MCF 10A (cell line): ENCODE measurements around the gene KRTAP10-3. TPM values are rescaled to one million over a fixed set of nuclear protein-coding genes. Genes with fewer than 3 reads are reported as not detected.

Experiments
- BruUV-seq: library from RNA; stranded (reverse); fragments of 400-500 nt; replicated peaks from 2 replicates; lab custom pipeline; 2021; lab: Mats Ljungman, UMichigan
- CTCF ChIA-PET: fragments of 300-600 bp; sonication (Branson Sonifier 250); formaldehyde crosslinking; extraction: SDS; loops from one replicate; lab custom pipeline; 2021; ENCODE audit warnings: antibody characterized with exemption, inconsistent platforms; lab: Yijun Ruan, JAX
- POLR2A ChIA-PET: fragments of 300-600, 350-650 bp; sonication (Branson Sonifier 250); formaldehyde crosslinking; extraction: SDS; loops from one replicate; lab custom pipeline; 2020; ENCODE audit warnings: antibody characterized with exemption, inconsistent platforms; lab: Yijun Ruan, JAX
- DNase-seq: peaks from one replicate; pipeline ENCODE4 v3.0.0-alpha.2; 2018; ENCODE audit not compliant: unreplicated experiment
- H3K27ac Mint-ChIP-seq: one replicate; pipeline ENCODE4 v1.8.0; 2022; ENCODE audit warnings: mild to moderate bottlenecking, low read depth, mixed read lengths; ENCODE audit not compliant: unreplicated experiment
- H3K27me3 Mint-ChIP-seq: one replicate; pipeline ENCODE4 v1.8.0; 2022; ENCODE audit warnings: mixed read lengths; ENCODE audit not compliant: insufficient read depth, unreplicated experiment
- H3K36me3 Mint-ChIP-seq: one replicate; pipeline ENCODE4 v1.8.0; 2022; ENCODE audit warnings: mild to moderate bottlenecking, moderate library complexity, mixed read lengths; ENCODE audit not compliant: insufficient read depth, unreplicated experiment
- H3K4me1 Mint-ChIP-seq: one replicate; pipeline ENCODE4 v1.8.0; 2022; ENCODE audit warnings: mixed read lengths; ENCODE audit not compliant: insufficient read depth, unreplicated experiment
- H3K4me3 Mint-ChIP-seq: one replicate; pipeline ENCODE4 v1.8.0; 2022; ENCODE audit warnings: mild to moderate bottlenecking, moderate library complexity, mixed read lengths; ENCODE audit not compliant: unreplicated experiment
- H3K9me3 Mint-ChIP-seq: one replicate; pipeline ENCODE4 v1.8.0; 2022; ENCODE audit warnings: mixed read lengths; ENCODE audit not compliant: unreplicated experiment
- CTCF ChIP-seq: fragments of 200-600 bp; IDR thresholded peaks from one replicate; pipeline ENCODE4 v1.8.0; 2022; ENCODE audit warnings: antibody characterized with exemption, mild to moderate bottlenecking; ENCODE audit not compliant: unreplicated experiment
- intact Hi-C: fragments of 100-400 bp; cut with micrococcal nuclease; formaldehyde crosslinking; loops from 2 replicates; pipeline ENCODE4 v1.14.1; 2022
- total RNA-seq: library from RNA; stranded (reverse); gene quantifications from 2 replicates; pipeline ENCODE4 v1.2.3, GENCODE V29; 2022

The KRTAP10-3 gene
- total RNA-seq, 1 experiment from 2014 or later: not detected

GRCh38 chr21:44525391-44526095 is 33.1 kb downstream of the KRTAP10-3 start:
- ChIA-PET CTCF (no interaction called here), POLR2A (no interaction called here)
- intact Hi-C loops: no loop called here

DNA sequence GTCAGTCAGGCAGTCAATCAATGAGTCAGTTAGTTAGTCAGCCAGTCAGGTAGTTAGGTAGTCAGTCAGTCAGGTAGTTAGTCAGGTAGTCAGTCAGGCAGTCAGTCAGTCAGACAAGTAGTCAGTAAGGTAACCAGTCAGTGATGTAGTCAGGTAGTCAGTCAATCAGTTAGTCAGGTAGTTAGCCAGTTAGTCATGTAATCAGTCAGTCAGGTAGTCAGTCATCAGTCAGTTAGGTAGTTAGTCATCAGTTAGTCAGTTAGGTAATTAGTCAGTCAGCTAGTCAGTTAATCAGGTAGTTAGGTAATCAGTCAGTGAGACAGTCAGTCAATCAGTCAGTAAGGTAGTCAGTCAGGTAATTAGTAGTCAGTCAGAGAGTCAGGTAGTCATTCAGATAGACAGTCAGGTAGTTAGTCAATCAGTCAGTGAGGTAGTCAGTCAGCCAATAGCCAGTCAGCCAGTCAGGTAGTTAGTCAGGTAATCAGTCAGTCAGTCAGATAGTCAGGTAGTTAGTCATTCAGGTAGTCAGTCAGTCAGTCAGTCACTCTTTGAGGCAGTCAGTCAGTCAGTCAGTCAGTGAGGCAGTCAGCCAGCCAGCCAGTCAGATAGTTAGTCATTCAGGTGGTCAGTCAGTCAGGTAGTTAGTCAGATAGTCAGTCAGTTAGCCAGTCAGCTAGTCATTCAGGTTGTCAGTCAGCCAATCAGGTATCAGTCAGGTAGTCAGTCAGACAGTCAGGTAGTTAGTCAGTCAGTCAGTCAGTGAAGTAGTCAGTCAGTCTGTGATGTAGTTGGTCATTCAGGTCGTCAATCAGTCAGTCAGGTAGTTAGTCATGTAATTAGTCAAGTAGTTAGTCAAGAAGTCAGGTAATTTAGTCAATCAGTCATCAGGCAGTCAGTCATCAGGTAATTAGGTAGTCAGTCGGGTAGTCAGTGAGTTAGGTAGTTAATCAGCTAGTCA is 33.9 kb downstream of the KRTAP10-3 start:
- Mint-ChIP-seq H3K27ac (no peak overlapping the region), H3K9me3 (no peaks in the 10 kb centered on the region), H3K4me1 (no peaks in the 10 kb centered on the region), H3K4me3 (no peak overlapping the region), H3K27me3 (peaks cover 7% of the 10 kb centered on the region), H3K36me3 (no peaks in the 10 kb centered on the region)
- DNase-seq: no peak
- no TSS peak for BruUV-seq
- POLR2A ChIA-PET: no interaction called here
- intact Hi-C loops: no loop called here
- no peak for TF ChIP-seq CTCF
- CTCF ChIA-PET: interaction anchor here (0.7 kb wide), 1 partner anchor 12 kb away, joined by 3 read pairs; no protein-coding TSS in a partner anchor

More at GRCh38 chr21:44525391-44526095, 33.1 kb downstream of the KRTAP10-3 start:
- no TSS peak for BruUV-seq
- DNase-seq: no peak
- H3K27ac Mint-ChIP-seq: no peak overlapping the region
- H3K4me1 Mint-ChIP-seq: no peaks in the 10 kb centered on the region
- H3K9me3 Mint-ChIP-seq: peaks cover 8% of the 10 kb centered on the region
- H3K36me3 Mint-ChIP-seq: no peaks in the 10 kb centered on the region
- H3K4me3 Mint-ChIP-seq: no peak overlapping the region
- peaks cover 8% of the 10 kb centered on the region for H3K27me3 Mint-ChIP-seq
- TF ChIP-seq CTCF: no peak

DNA sequence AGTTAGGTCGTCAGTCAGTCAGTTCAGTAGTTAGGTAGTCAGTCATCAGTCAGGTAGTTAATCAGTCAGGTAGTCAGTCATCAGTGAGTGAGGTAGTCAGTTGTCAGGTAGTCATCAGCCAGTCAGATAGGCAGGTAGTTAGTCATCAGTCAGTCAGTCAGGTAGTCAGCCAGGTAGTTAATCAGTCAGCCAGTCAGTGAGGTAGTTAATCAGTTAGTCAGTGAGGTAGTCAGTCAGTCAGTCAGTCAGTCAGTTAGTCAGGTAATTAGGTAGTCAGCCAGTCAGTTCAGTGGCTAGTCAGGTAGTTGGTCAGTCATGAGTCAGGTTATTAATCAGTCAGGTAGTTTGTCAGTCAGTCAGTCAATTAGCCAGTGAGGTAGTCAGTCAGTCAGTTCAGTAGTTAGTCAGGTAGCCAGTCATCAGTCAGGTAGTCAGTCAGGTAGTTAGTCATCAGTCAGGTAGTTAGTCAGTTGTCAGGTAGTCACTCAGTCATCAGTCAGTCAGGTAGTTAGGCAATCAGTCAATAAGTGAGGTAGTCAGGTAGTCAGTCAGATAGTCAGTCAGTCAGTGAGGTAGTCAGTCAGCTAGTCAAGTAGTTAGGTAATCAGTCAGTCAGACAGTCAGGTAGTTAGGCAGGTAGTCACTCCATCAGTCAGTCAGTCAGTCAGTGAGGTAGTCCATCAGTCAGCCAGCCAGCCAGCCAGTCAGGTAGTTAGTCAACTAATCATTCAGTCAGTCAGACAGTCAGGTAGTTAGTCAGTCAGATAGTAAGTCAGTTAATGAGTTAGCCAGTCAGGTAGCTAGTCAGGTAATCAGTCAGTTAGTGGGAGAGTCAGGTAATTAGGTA is 34.8 kb downstream of the KRTAP10-3 start:
- BruUV-seq: no TSS peak
- no peaks in the 10 kb centered on the region for H3K4me1 Mint-ChIP-seq
- H3K9me3 Mint-ChIP-seq: no peaks in the 10 kb centered on the region
- TF ChIP-seq CTCF: no peak
- CTCF ChIA-PET: interaction anchor here (0.7 kb wide), 1 partner anchor 13 kb away, joined by 3 read pairs; no protein-coding TSS in a partner anchor
- intact Hi-C loops: no loop called here
- H3K36me3 Mint-ChIP-seq: no peaks in the 10 kb centered on the region
- H3K27ac Mint-ChIP-seq: no peak overlapping the region
- POLR2A ChIA-PET: no interaction called here
- H3K4me3 Mint-ChIP-seq: no peak overlapping the region
- no peak for DNase-seq
- peaks cover 16% of the 10 kb centered on the region for H3K27me3 Mint-ChIP-seq
